ENCODE measurements around the gene BCAS4.

GRCh38 chr20:50866036-50866685, 71.3 kb downstream of the BCAS4 start:
- TF ChIP-seq, protein P1, sequence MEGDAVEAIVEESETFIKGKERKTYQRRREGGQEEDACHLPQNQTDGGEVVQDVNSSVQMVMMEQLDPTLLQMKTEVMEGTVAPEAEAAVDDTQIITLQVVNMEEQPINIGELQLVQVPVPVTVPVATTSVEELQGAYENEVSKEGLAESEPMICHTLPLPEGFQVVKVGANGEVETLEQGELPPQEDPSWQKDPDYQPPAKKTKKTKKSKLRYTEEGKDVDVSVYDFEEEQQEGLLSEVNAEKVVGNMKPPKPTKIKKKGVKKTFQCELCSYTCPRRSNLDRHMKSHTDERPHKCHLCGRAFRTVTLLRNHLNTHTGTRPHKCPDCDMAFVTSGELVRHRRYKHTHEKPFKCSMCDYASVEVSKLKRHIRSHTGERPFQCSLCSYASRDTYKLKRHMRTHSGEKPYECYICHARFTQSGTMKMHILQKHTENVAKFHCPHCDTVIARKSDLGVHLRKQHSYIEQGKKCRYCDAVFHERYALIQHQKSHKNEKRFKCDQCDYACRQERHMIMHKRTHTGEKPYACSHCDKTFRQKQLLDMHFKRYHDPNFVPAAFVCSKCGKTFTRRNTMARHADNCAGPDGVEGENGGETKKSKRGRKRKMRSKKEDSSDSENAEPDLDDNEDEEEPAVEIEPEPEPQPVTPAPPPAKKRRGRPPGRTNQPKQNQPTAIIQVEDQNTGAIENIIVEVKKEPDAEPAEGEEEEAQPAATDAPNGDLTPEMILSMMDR (IDR thresholded peaks at IDR 0.05) = no peak
- TF ChIP-seq POLR2AphosphoS5 (IDR thresholded peaks at IDR 0.05) = no peak

Measured in breast epithelium (tissue), 3 donors.